Chondrocyte (in vitro differentiated cells): ENCODE measurements around the gene SLCO4A1. TPM values are rescaled to one million over a fixed set of nuclear protein-coding genes. Genes with fewer than 3 reads are reported as not detected.
"Not testable (repeated sequence)": the region's sequence is repeated elsewhere in the genome, so short reads cannot be mapped to it uniquely, and the experiment has no call there.

Experiments used
- DNase-seq: peaks from one replicate; pipeline ENCODE4 v3.0.0; 2021; ENCODE audit warnings: mixed read lengths, low spot score
- H3K27ac Mint-ChIP-seq: one replicate; pipeline ENCODE4 v1.8.0; 2021; ENCODE audit warnings: mild to moderate bottlenecking, moderate library complexity, mixed read lengths; ENCODE audit not compliant: unreplicated experiment
- H3K27me3 Mint-ChIP-seq: 2 replicates; pipeline ENCODE4 v1.8.0; 2021; ENCODE audit warnings: low read depth, mixed read lengths
- H3K36me3 Mint-ChIP-seq: 2 replicates; pipeline ENCODE4 v1.8.0; 2021; ENCODE audit warnings: low read depth, mixed read lengths
- H3K4me1 Mint-ChIP-seq: 2 replicates; pipeline ENCODE4 v1.8.0; 2021; ENCODE audit warnings: low read depth, mild to moderate bottlenecking, mixed read lengths
- H3K4me3 Mint-ChIP-seq: one replicate; pipeline ENCODE4 v1.8.0; 2021; ENCODE audit warnings: mild to moderate bottlenecking, moderate library complexity, mixed read lengths; ENCODE audit not compliant: unreplicated experiment
- H3K9me3 Mint-ChIP-seq: 2 replicates; pipeline ENCODE4 v1.8.0; 2021; ENCODE audit warnings: low read depth, mixed read lengths
- CTCF ChIP-seq: fragments of 200-600 bp; sonication (generic); IDR thresholded peaks from 2 replicates; pipeline ENCODE4 v1.5.0; 2021; ENCODE audit warnings: antibody characterized with exemption, mild to moderate bottlenecking, moderate library complexity
- total RNA-seq: library from RNA; stranded (reverse); gene quantifications from 3 replicates; pipeline ENCODE4 v1.2.1, GENCODE V29; 2021

The SLCO4A1 gene
- total RNA-seq, 1 donor from 2014 or later = not detected

- peaks cover 13% of the 10 kb centered on the region for H3K9me3 Mint-ChIP-seq
Measured at GRCh38 chr20:62677678-62678077, 35.4 kb downstream of the SLCO4A1 start.

GRCh38 chr20:62678553-62678952, 36.2 kb downstream of the SLCO4A1 start:
- no peak overlapping the region for H3K27ac Mint-ChIP-seq
- peaks cover 13% of the 10 kb centered on the region for H3K9me3 Mint-ChIP-seq
- no peaks in the 10 kb centered on the region for H3K4me1 Mint-ChIP-seq
- H3K4me3 Mint-ChIP-seq = no peak overlapping the region
- peaks cover 40% of the 10 kb centered on the region for H3K27me3 Mint-ChIP-seq
- TF ChIP-seq CTCF = no peak
- DNase-seq = no peak
- peaks cover 10% of the 10 kb centered on the region for H3K36me3 Mint-ChIP-seq

More at GRCh38 chr20:62677678-62678077, 35.4 kb downstream of the SLCO4A1 start:
- no peak for TF ChIP-seq CTCF
- Mint-ChIP-seq H3K27me3 (peaks cover 37% of the 10 kb centered on the region), H3K4me1 (no peaks in the 10 kb centered on the region), H3K27ac (no peak overlapping the region), H3K4me3 (no peak overlapping the region), H3K36me3 (peaks cover 10% of the 10 kb centered on the region)
- DNase-seq = no peak

- TF ChIP-seq CTCF = no peak
- H3K9me3 Mint-ChIP-seq = peaks cover 13% of the 10 kb centered on the region
- H3K27ac Mint-ChIP-seq = no peak overlapping the region
- H3K36me3 Mint-ChIP-seq = peaks cover 10% of the 10 kb centered on the region
- peaks cover 41% of the 10 kb centered on the region for H3K27me3 Mint-ChIP-seq
- no peaks in the 10 kb centered on the region for H3K4me1 Mint-ChIP-seq
- no peak for DNase-seq
- H3K4me3 Mint-ChIP-seq = no peak overlapping the region
Measured at GRCh38 chr20:62679978-62680589, 37.8 kb downstream of the SLCO4A1 start.

- H3K27me3 Mint-ChIP-seq = peaks cover 40% of the 10 kb centered on the region
- H3K36me3 Mint-ChIP-seq = peaks cover 10% of the 10 kb centered on the region
- no peak for DNase-seq
- H3K4me1 Mint-ChIP-seq = peaks cover 4% of the 10 kb centered on the region
- no peak overlapping the region for H3K27ac Mint-ChIP-seq
- H3K4me3 Mint-ChIP-seq = no peak overlapping the region
- peaks cover 13% of the 10 kb centered on the region for H3K9me3 Mint-ChIP-seq
- no peak for TF ChIP-seq CTCF
Measured at GRCh38 chr20:62682912-62683517, 40.7 kb downstream of the SLCO4A1 start.

- not testable (repeated sequence) for H3K4me1 Mint-ChIP-seq, DNase-seq, H3K36me3 Mint-ChIP-seq, H3K4me3 Mint-ChIP-seq, H3K27ac Mint-ChIP-seq
- peaks cover 13% of the 10 kb centered on the region for H3K9me3 Mint-ChIP-seq
- H3K27me3 Mint-ChIP-seq = peaks cover 34% of the 10 kb centered on the region
Measured at GRCh38 chr20:62683660-62684322, 41.5 kb downstream of the SLCO4A1 start.
